GM12891 (cell line): ENCODE results near the gene SMURF2.
"Not testable (repeated sequence)": the region's sequence is repeated elsewhere in the genome, so short reads cannot be mapped to it uniquely, and the experiment has no call there.

Source experiments
- DNase-seq: peaks from one replicate; pipeline ENCODE4 v3.0.0; 2011; ENCODE audit warnings: low spot score; ENCODE audit not compliant: insufficient read length
- FAIRE-seq: peaks from 2 replicates; lab custom pipeline; 2011; peaks lifted over from hg19 to GRCh38; lab: Jason Lieb, UNC
- PAX5 ChIP-seq: IDR thresholded peaks from 2 replicates; pipeline ENCODE4 v1.6.1; 2011; ENCODE audit warnings: low read length, moderate library complexity, mild to moderate bottlenecking; ENCODE audit not compliant: insufficient read depth, severe bottlenecking
- POLR2A ChIP-seq: IDR thresholded peaks from 2 replicates; pipeline ENCODE4 v1.6.1; 2011; ENCODE audit warnings: low read depth, low read length, control low read depth
- POLR2AphosphoS5 ChIP-seq: IDR thresholded peaks from 2 replicates; pipeline ENCODE4 v1.6.1; 2011; ENCODE audit warnings: low read depth, low read length, control low read depth
- POU2F2 ChIP-seq: IDR thresholded peaks from 2 replicates; pipeline ENCODE4 v1.6.1; 2011; ENCODE audit warnings: low read depth, mild to moderate bottlenecking, control low read depth, low read length, moderate library complexity
- SPI1 ChIP-seq: IDR thresholded peaks from 2 replicates; pipeline ENCODE4 v1.6.1; 2011; ENCODE audit warnings: low read depth, low read length, control low read depth
- TAF1 ChIP-seq: IDR thresholded peaks from 2 replicates; pipeline ENCODE4 v1.6.1; 2011; ENCODE audit warnings: low read depth, low read length, control low read depth

The SMURF2 gene

GRCh38 chr17:64615028-64615677, 47.0 kb downstream of the SMURF2 start:
- DNase-seq (no peak), FAIRE-seq (peak; percentile 5)
- TF ChIP-seq SPI1 (no peak), POLR2AphosphoS5 (no peak), POLR2A (no peak), POU2F2 (no peak), PAX5 (no peak), TAF1 (no peak)

- no peak for DNase-seq
- peak; percentile 60 for FAIRE-seq
- TF ChIP-seq SPI1 (no peak), TAF1 (no peak), PAX5 (no peak), POLR2A (no peak), POU2F2 (no peak), POLR2AphosphoS5 (no peak)
These were observed 47.7 kb downstream of the SMURF2 start for GRCh38 chr17:64614266-64615027.

- DNase-seq: no peak
- FAIRE-seq: no peak
- no peak for TF ChIP-seq SPI1
These were observed 50.7 kb downstream of the SMURF2 start for GRCh38 chr17:64611369-64611768.

- not testable (repeated sequence) for DNase-seq, FAIRE-seq
These were observed 51.9 kb downstream of the SMURF2 start for GRCh38 chr17:64610244-64610643.

GRCh38 chr17:64608571-64608981, 53.5 kb downstream of the SMURF2 start:
- FAIRE-seq (no peak), DNase-seq (no peak)
- TF ChIP-seq PAX5 (no peak), POU2F2 (no peak), POLR2A (no peak), TAF1 (no peak), POLR2AphosphoS5 (no peak), SPI1 (no peak)

- TF ChIP-seq POLR2AphosphoS5 (no peak), SPI1 (no peak), POLR2A (no peak), POU2F2 (no peak), TAF1 (no peak), PAX5 (no peak)
- DNase-seq (no peak), FAIRE-seq (no peak)
These were observed 54.1 kb downstream of the SMURF2 start for GRCh38 chr17:64607862-64608565.

- not testable (repeated sequence) for DNase-seq, FAIRE-seq
These were observed 57.6 kb downstream of the SMURF2 start for GRCh38 chr17:64604532-64604931.

GRCh38 chr17:64603987-64604386, 58.1 kb downstream of the SMURF2 start:
- FAIRE-seq (no peak), DNase-seq (no peak)
- TF ChIP-seq POLR2A: no peak

- FAIRE-seq: no peak
- no peak for DNase-seq
- TF ChIP-seq POU2F2: no peak
- TF ChIP-seq SPI1: no peak
- TF ChIP-seq TAF1: no peak
- no peak for TF ChIP-seq PAX5
These were observed 62.3 kb downstream of the SMURF2 start for GRCh38 chr17:64599827-64600226.

- TF ChIP-seq POU2F2: 0 out of 2 replicates have a peak, but pooled peaks have one; percentile 21
- no peak for TF ChIP-seq PAX5
- peak; percentile 68 for TF ChIP-seq POLR2AphosphoS5
- TF ChIP-seq POLR2A: peak; percentile 74
- peak; percentile 82 for TF ChIP-seq SPI1
- DNase-seq: no peak
- FAIRE-seq: peak; percentile 86
These were observed 62.9 kb downstream of the SMURF2 start for GRCh38 chr17:64599187-64599676.
